ENCODE results near the gene FGD6. TPM values are rescaled to one million over a fixed set of nuclear protein-coding genes. Genes with fewer than 3 reads are reported as not detected.
A peak's percentile ranks its signal among the peaks of the same experiment; 100 is the strongest.

Gene FGD6
- total and polyA plus RNA-seq, 2 experiments from 2014 or later: 10.4 to 17.2 TPM

DNA sequence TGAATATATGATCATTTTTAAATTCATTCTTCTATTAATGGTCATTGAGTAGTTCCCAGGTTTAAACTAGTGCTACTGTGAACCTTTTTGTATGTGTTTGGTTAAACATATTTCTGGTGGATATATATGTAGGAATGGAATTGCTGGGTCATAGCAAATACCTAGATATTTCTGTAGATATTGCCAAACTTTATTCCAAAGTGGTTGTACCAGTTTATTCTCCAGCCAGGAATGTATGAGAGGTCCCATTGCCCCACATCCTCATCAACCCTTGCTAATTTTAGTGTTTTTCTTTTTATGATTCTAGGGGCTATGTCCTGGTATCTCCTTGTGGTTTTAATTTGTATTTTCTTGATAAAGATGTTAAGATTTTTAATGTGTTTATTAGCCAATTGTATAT, 3.5 kb upstream of the FGD6 start:
- Histone ChIP-seq H3K27ac (no peak overlapping the region), H3K4me1 (ENCODE audit: insufficient read depth) (no peaks in the 10 kb centered on the region), H3K9me3 (ENCODE audit: low read depth) (no peaks in the 10 kb centered on the region), H3K36me3 (replicated peaks; ENCODE audit: insufficient read depth, low read depth) (no peaks in the 10 kb centered on the region), H3K27me3 (no peaks in the 10 kb centered on the region), H3K79me2 (peaks cover 86% of the 10 kb centered on the region), H3K9me2 (replicated peaks; ENCODE audit: insufficient read depth) (no peaks in the 10 kb centered on the region), H3K4me2 (peak overlapping the region; percentile 80), H4K20me1 (ENCODE audit: insufficient read depth, poor library complexity, severe bottlenecking) (peaks cover 16% of the 10 kb centered on the region), H2AFZ (no peak overlapping the region), H3K4me3 (no peak overlapping the region)
- TF ChIP-seq EZH2 (IDR thresholded peaks at IDR 0.05; ENCODE audit: borderline replicate concordance): no peak
- TF ChIP-seq, protein P1, sequence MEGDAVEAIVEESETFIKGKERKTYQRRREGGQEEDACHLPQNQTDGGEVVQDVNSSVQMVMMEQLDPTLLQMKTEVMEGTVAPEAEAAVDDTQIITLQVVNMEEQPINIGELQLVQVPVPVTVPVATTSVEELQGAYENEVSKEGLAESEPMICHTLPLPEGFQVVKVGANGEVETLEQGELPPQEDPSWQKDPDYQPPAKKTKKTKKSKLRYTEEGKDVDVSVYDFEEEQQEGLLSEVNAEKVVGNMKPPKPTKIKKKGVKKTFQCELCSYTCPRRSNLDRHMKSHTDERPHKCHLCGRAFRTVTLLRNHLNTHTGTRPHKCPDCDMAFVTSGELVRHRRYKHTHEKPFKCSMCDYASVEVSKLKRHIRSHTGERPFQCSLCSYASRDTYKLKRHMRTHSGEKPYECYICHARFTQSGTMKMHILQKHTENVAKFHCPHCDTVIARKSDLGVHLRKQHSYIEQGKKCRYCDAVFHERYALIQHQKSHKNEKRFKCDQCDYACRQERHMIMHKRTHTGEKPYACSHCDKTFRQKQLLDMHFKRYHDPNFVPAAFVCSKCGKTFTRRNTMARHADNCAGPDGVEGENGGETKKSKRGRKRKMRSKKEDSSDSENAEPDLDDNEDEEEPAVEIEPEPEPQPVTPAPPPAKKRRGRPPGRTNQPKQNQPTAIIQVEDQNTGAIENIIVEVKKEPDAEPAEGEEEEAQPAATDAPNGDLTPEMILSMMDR (IDR thresholded peaks at IDR 0.05; ENCODE audit: poor library complexity): no peak
- no peak for TF ChIP-seq EZH2phosphoT487 (IDR thresholded peaks at IDR 0.05; ENCODE audit: low read depth, severe bottlenecking, unreplicated experiment)
- DNase-seq (ENCODE audit: low spot score): no peak

GRCh38 chr12:95220190-95220589, 2.9 kb upstream of the FGD6 start:
- TF ChIP-seq, protein P1 (IDR thresholded peaks at IDR 0.05; ENCODE audit: poor library complexity): no peak
- TF ChIP-seq EZH2 (IDR thresholded peaks at IDR 0.05; ENCODE audit: borderline replicate concordance): no peak
- no peak for TF ChIP-seq EZH2phosphoT487 (IDR thresholded peaks at IDR 0.05; ENCODE audit: low read depth, severe bottlenecking, unreplicated experiment)
- H2AFZ ChIP-seq: no peak overlapping the region
- no peaks in the 10 kb centered on the region for H3K36me3 ChIP-seq (replicated peaks; ENCODE audit: insufficient read depth, low read depth)
- H3K4me3 ChIP-seq: peak overlapping the region; percentile 83
- H3K4me1 ChIP-seq (ENCODE audit: insufficient read depth): peaks cover 2% of the 10 kb centered on the region
- H3K4me2 ChIP-seq: peak overlapping the region; percentile 80
- no peaks in the 10 kb centered on the region for H3K27me3 ChIP-seq
- 91% methylated on average over 4 of the region's 4 CpGs for WGBS (ENCODE audit: low lambda C conversion rate, missing lambda C conversion rate)
- no peaks in the 10 kb centered on the region for H3K9me2 ChIP-seq (replicated peaks; ENCODE audit: insufficient read depth)
- H3K27ac ChIP-seq: peak overlapping the region; percentile 92
- peaks cover 16% of the 10 kb centered on the region for H4K20me1 ChIP-seq (ENCODE audit: insufficient read depth, poor library complexity, severe bottlenecking)
- H3K79me2 ChIP-seq: peaks cover 86% of the 10 kb centered on the region
- no peak for DNase-seq (ENCODE audit: low spot score)
- H3K9me3 ChIP-seq (ENCODE audit: low read depth): no peaks in the 10 kb centered on the region

DNA sequence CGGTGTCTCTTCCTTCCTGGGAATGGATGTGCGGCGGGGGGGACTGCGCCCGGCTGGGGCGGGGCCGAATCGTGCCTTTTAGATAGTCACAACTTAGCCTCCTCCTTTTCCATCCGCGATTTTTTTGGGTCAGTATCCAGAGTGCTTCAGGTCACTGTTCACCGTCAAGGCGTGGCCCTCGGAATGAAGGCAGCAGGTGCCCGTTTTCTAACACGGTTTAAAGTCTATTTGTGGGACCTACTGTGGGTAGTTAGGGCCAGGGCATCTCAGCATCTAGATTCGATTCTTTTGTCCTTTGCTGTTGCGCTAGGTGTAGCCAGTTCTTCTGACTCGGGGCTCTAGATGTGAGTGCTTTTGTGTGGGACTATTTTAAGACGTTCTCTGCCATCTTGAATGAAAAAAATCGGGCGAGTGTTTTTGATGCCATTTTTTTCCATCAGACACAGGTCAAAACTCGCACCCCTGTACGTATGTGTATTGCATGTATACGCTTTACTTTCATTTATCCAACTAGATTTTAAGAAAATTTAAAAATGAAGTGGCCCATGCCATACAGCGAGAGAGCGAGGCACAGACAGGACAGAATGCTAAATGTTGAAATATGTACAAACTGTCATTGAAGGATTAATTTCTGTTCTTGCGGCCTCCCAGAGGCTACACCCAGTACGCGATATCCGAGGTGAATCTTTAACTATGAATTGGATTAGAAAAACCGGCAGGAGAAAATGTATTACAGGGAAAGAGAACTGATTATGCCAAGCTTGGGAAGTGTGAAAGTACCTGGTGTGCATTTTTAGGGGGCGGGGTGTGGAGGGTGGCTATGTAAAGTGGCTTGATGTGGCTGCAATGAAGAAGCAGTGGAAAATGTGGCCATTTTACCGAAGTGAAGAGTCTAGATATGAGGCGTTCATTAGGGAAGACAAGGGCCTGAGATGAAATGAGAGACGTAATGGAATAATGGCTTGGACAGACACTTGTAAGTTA, 1.2 kb upstream of the FGD6 start:
- Histone ChIP-seq H3K36me3 (replicated peaks; ENCODE audit: insufficient read depth, low read depth) (no peaks in the 10 kb centered on the region), H3K27me3 (no peaks in the 10 kb centered on the region), H4K20me1 (ENCODE audit: insufficient read depth, poor library complexity, severe bottlenecking) (peaks cover 16% of the 10 kb centered on the region), H2AFZ (peak overlapping the region; percentile 41), H3K4me2 (peak overlapping the region; percentile 80), H3K27ac (peak overlapping the region; percentile 92), H3K79me2 (peaks cover 86% of the 10 kb centered on the region), H3K9me2 (replicated peaks; ENCODE audit: insufficient read depth) (no peaks in the 10 kb centered on the region), H3K9me3 (ENCODE audit: low read depth) (no peaks in the 10 kb centered on the region), H3K4me3 (peak overlapping the region; percentile 83), H3K4me1 (ENCODE audit: insufficient read depth) (peaks cover 3% of the 10 kb centered on the region)
- WGBS (ENCODE audit: low lambda C conversion rate, missing lambda C conversion rate): 1% methylated on average over 35 of the region's 35 CpGs
- no peak for TF ChIP-seq EZH2phosphoT487 (IDR thresholded peaks at IDR 0.05; ENCODE audit: low read depth, severe bottlenecking, unreplicated experiment)
- TF ChIP-seq EZH2 (IDR thresholded peaks at IDR 0.05; ENCODE audit: borderline replicate concordance): no peak
- TF ChIP-seq, protein P1 (IDR thresholded peaks at IDR 0.05; ENCODE audit: poor library complexity): no peak
- DNase-seq (ENCODE audit: low spot score): no peak
